T follicular helper cell (primary cell): ENCODE results near the gene CD99.

ENCODE experiments used
- DNase-seq: peaks from one replicate; pipeline ENCODE4 v3.0.0-alpha.2; 2020; ENCODE audit warnings: low read depth
- total RNA-seq, 2 experiments: gene quantifications; one replicate each; lab custom pipeline; 2026; lab: John Stamatoyannopoulos, UW

Gene CD99
- total RNA-seq = 91.6 to 123 reads per million in 2 experiments

- peak; percentile 85 for DNase-seq
Measured at GRCh38 chrX:2690856-2691542, at the start of gene CD99. Gene CD99, plus strand, starts transcription at chrX:2691295. Its CDS starts 66 bp downstream, at chrX:2691361.

- DNase-seq = no peak
Measured at GRCh38 chrX:2642146-2642545, 48.9 kb upstream of the CD99 start.

- no peak for DNase-seq
Measured at GRCh38 chrX:2642791-2643190, 48.3 kb upstream of the CD99 start.

GRCh38 chrX:2643880-2644279 is 47.2 kb upstream of the CD99 start:
- DNase-seq = no peak

GRCh38 chrX:2645563-2645962 is 45.5 kb upstream of the CD99 start:
- DNase-seq = no peak

- no peak for DNase-seq
Measured at GRCh38 chrX:2647627-2648026, 43.5 kb upstream of the CD99 start.

- DNase-seq = no peak
Measured at GRCh38 chrX:2650037-2650436, 41.1 kb upstream of the CD99 start.

- DNase-seq = no peak
Measured at GRCh38 chrX:2650865-2651264, 40.2 kb upstream of the CD99 start.

GRCh38 chrX:2652106-2652505 is 39.0 kb upstream of the CD99 start:
- no peak for DNase-seq

GRCh38 chrX:2654436-2655340 is 36.4 kb upstream of the CD99 start:
- DNase-seq = no peak

GRCh38 chrX:2656257-2656836 is 34.7 kb upstream of the CD99 start:
- no peak for DNase-seq

- no peak for DNase-seq
Measured at GRCh38 chrX:2657532-2658113, 33.5 kb upstream of the CD99 start.

GRCh38 chrX:2658585-2659292 is 32.4 kb upstream of the CD99 start:
- DNase-seq = no peak

- DNase-seq = no peak
Measured at GRCh38 chrX:2662586-2662985, 28.5 kb upstream of the CD99 start.

GRCh38 chrX:2664502-2664901 is 26.6 kb upstream of the CD99 start:
- DNase-seq = no peak

GRCh38 chrX:2665387-2666304 is 25.4 kb upstream of the CD99 start:
- DNase-seq = no peak

GRCh38 chrX:2666491-2666890 is 24.6 kb upstream of the CD99 start:
- DNase-seq = no peak

GRCh38 chrX:2670978-2671377 is 20.1 kb upstream of the CD99 start:
- no peak for DNase-seq

- no peak for DNase-seq
Measured at GRCh38 chrX:2672084-2672483, 19.0 kb upstream of the CD99 start.

GRCh38 chrX:2673611-2674010 is 17.5 kb upstream of the CD99 start:
- no peak for DNase-seq
